H1 (cell line): ENCODE results near the gene EIF4A2. TPM values are rescaled to one million over a fixed set of nuclear protein-coding genes. Genes with fewer than 3 reads are reported as not detected.

Source experiments
- CTCF ChIP-seq, 3 experiments: IDR thresholded peaks; 1 replicate in 2 of 3; 2 replicates in 1 of 3; pipeline versions ENCODE4 v1.5.1 to v1.6.1; 2011; ENCODE audit warnings: low read length in 3 of 3, mild to moderate bottlenecking in 3 of 3, inconsistent platforms in 2 of 3, low read depth in 1 of 3, moderate library complexity in 1 of 3; ENCODE audit not compliant: insufficient read depth in 1 of 3; ENCODE audit errors: control extremely low read depth in 1 of 3
- NRF1 ChIP-seq: IDR thresholded peaks from 2 replicates; pipeline ENCODE4 v1.6.1; 2011; ENCODE audit warnings: mild to moderate bottlenecking, low read depth, low read length, improper control_type of control experiment
- polyA plus RNA-seq, 7 experiments: library from polyadenylated mRNA; depleted of rRNA in 3 of 7; stranded (reverse) in 5 of 7; unstranded in 2 of 7; fragments of >200 nt in 5 of 7; fragments of 200-250 nt in 2 of 7; gene quantifications; 1 replicate in 5 of 7; 2 replicates in 1 of 7; 4 replicates in 1 of 7; pipeline versions ENCODE4 v1.2.1 to v1.2.3, GENCODE V29; 2011 to 2013; ENCODE audit warnings: missing spikeins in 2 of 7, mixed read lengths in 2 of 7
- total RNA-seq: library from RNA; stranded (reverse); fragmentation: NEBNext Ultra II Directional; extraction: Animal tissue kit (Norgen Biotek cat#: 25700); gene quantifications from 2 replicates; pipeline ENCODE4 v1.2.1, GENCODE V29; 2021
- TF ChIP-seq, protein P1 (sequence below): fragments of 300-600 bp; sonication (generic); IDR thresholded peaks from 2 replicates; pipeline ENCODE4 v1.7.1; 2012; ENCODE audit warnings: low read length, moderate library complexity, mild to moderate bottlenecking, inconsistent platforms; ENCODE audit not compliant: insufficient replicate concordance
- TF ChIP-seq, protein P2 (sequence below): IDR thresholded peaks from 2 replicates; pipeline ENCODE4 v1.6.1; 2012; ENCODE audit warnings: inconsistent platforms

EIF4A2 gene
- total and polyA plus RNA-seq, 2 of the 8 experiments (the other 6 are each of a cell fraction or from before 2014, with no cell fraction given): 527 to 604 TPM

DNA sequence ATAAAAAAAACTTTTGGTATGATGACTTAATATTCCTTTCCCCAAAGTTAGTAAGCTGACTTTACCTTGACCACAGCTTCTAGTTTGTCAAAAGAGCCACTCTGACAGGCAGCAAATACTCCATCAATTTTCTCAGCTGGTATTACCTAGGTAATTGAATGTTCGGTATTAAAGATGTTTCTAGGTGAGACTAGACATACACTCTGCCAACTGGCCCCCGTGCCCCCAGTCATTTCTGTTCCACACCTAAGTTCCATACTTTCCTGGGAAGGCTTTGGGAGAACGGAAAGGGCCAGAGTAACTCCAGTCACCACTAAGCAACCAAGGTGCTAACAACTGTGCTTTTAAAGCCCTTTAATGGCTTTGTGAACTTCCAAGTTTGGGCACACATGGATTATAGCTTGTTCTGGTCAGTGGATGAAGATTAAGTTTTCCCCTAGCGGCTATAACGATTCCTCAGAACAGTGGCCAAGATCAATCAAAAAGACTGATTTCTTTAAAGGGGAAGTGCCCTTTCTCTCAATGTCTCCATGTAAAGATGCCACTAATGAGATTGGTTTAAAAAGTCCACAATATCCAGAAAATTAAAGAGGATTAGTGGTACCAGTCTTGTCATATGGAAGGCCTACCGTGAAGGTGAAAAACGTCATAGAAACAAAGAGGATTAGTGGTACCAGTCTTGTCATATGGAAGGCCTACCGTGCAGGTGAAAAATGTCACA lies 7.0 kb downstream of the EIF4A2 start (continued):
- TF ChIP-seq, protein P1, sequence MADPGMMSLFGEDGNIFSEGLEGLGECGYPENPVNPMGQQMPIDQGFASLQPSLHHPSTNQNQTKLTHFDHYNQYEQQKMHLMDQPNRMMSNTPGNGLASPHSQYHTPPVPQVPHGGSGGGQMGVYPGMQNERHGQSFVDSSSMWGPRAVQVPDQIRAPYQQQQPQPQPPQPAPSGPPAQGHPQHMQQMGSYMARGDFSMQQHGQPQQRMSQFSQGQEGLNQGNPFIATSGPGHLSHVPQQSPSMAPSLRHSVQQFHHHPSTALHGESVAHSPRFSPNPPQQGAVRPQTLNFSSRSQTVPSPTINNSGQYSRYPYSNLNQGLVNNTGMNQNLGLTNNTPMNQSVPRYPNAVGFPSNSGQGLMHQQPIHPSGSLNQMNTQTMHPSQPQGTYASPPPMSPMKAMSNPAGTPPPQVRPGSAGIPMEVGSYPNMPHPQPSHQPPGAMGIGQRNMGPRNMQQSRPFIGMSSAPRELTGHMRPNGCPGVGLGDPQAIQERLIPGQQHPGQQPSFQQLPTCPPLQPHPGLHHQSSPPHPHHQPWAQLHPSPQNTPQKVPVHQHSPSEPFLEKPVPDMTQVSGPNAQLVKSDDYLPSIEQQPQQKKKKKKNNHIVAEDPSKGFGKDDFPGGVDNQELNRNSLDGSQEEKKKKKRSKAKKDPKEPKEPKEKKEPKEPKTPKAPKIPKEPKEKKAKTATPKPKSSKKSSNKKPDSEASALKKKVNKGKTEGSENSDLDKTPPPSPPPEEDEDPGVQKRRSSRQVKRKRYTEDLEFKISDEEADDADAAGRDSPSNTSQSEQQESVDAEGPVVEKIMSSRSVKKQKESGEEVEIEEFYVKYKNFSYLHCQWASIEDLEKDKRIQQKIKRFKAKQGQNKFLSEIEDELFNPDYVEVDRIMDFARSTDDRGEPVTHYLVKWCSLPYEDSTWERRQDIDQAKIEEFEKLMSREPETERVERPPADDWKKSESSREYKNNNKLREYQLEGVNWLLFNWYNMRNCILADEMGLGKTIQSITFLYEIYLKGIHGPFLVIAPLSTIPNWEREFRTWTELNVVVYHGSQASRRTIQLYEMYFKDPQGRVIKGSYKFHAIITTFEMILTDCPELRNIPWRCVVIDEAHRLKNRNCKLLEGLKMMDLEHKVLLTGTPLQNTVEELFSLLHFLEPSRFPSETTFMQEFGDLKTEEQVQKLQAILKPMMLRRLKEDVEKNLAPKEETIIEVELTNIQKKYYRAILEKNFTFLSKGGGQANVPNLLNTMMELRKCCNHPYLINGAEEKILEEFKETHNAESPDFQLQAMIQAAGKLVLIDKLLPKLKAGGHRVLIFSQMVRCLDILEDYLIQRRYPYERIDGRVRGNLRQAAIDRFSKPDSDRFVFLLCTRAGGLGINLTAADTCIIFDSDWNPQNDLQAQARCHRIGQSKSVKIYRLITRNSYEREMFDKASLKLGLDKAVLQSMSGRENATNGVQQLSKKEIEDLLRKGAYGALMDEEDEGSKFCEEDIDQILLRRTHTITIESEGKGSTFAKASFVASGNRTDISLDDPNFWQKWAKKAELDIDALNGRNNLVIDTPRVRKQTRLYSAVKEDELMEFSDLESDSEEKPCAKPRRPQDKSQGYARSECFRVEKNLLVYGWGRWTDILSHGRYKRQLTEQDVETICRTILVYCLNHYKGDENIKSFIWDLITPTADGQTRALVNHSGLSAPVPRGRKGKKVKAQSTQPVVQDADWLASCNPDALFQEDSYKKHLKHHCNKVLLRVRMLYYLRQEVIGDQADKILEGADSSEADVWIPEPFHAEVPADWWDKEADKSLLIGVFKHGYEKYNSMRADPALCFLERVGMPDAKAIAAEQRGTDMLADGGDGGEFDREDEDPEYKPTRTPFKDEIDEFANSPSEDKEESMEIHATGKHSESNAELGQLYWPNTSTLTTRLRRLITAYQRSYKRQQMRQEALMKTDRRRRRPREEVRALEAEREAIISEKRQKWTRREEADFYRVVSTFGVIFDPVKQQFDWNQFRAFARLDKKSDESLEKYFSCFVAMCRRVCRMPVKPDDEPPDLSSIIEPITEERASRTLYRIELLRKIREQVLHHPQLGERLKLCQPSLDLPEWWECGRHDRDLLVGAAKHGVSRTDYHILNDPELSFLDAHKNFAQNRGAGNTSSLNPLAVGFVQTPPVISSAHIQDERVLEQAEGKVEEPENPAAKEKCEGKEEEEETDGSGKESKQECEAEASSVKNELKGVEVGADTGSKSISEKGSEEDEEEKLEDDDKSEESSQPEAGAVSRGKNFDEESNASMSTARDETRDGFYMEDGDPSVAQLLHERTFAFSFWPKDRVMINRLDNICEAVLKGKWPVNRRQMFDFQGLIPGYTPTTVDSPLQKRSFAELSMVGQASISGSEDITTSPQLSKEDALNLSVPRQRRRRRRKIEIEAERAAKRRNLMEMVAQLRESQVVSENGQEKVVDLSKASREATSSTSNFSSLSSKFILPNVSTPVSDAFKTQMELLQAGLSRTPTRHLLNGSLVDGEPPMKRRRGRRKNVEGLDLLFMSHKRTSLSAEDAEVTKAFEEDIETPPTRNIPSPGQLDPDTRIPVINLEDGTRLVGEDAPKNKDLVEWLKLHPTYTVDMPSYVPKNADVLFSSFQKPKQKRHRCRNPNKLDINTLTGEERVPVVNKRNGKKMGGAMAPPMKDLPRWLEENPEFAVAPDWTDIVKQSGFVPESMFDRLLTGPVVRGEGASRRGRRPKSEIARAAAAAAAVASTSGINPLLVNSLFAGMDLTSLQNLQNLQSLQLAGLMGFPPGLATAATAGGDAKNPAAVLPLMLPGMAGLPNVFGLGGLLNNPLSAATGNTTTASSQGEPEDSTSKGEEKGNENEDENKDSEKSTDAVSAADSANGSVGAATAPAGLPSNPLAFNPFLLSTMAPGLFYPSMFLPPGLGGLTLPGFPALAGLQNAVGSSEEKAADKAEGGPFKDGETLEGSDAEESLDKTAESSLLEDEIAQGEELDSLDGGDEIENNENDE: peak; percentile 60
- TF ChIP-seq NRF1: 0 out of 2 replicates have a peak, but pooled peaks have one; percentile 11
- TF ChIP-seq CTCF (IDR thresholded peaks at IDR 0.05; ENCODE audit: control extremely low read depth in 1 of 3, insufficient read depth in 1 of 3, low read depth in 1 of 3, low read length in 3 of 3): no peak
- TF ChIP-seq, protein P2, sequence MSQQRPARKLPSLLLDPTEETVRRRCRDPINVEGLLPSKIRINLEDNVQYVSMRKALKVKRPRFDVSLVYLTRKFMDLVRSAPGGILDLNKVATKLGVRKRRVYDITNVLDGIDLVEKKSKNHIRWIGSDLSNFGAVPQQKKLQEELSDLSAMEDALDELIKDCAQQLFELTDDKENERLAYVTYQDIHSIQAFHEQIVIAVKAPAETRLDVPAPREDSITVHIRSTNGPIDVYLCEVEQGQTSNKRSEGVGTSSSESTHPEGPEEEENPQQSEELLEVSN: peak; percentile 29; the same call in 1 of the 2 replicates
